ENCODE data around the gene BNC2.

Gene BNC2

DNA sequence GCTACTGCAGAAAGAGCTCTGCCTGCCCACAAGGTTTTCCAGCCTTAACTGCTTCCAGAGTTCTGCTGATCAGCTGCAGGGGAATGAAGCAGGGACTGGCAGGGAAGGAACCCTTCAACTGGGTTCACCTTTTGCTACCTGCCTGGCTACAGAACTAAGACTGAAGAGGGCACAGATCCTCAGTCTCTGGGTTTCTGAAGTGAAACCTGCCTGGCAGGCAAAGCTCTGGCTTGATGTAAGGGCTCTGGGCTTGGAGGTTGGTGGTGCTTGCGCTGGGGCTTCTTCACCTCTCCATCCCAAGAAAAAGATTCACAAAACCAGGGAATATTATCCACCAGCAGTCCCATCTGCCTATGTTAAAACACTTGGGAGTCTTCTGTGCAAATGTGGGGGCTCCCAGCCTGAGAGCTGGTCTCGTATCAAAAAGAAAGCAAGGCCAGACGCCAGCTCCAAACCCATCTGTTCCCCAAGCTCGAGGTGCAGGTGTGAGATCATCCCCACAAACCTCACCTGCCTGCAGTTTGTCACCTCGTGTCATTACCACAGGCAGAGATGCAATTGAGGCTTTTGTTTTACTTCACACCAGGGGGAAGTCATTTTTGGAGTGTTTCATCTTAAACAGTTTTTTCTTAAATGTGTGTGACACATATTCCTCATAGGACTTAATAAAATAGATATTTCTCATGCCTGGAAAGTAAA is 58.3 kb downstream of the BNC2 start:
- DNase-seq: no peak

DNA sequence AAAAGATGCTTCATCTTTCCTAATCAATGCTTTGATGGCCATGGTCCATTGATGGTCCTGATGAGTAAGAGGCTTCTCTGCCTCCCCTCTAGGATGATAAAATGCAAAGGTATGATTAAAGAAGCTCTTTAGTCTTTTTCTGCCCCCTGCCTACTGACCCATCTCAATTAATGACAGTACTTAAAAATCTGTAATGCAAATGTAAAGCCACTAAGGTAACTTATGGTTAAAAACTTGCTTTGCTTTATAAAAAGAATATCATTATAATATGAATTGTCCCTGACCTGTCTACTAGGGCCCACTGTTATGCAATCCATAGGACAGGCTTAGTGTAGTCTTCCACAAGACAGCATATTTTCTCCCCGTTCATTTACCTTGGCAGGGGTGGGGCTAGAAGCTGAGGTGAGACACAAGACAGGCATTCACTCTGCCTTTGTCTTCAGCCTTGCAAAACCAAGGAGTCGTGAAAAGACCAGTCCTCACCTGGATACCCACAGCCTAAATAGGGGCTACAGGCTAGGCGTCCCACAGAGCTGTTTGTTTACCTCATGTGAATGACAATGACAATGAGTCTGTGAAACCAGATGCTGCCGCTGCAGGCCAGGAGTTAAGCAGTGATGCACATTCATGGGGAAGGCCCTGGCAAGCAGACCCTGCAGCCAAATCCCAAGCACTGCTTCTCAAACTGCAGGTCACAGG is 60.4 kb downstream of the BNC2 start:
- DNase-seq: no peak

GRCh38 chr9:16806674-16807073 is 63.8 kb downstream of the BNC2 start:
- DNase-seq: no peak

- DNase-seq: no peak
Measured at GRCh38 chr9:16803648-16804047, 66.8 kb downstream of the BNC2 start.

DNA sequence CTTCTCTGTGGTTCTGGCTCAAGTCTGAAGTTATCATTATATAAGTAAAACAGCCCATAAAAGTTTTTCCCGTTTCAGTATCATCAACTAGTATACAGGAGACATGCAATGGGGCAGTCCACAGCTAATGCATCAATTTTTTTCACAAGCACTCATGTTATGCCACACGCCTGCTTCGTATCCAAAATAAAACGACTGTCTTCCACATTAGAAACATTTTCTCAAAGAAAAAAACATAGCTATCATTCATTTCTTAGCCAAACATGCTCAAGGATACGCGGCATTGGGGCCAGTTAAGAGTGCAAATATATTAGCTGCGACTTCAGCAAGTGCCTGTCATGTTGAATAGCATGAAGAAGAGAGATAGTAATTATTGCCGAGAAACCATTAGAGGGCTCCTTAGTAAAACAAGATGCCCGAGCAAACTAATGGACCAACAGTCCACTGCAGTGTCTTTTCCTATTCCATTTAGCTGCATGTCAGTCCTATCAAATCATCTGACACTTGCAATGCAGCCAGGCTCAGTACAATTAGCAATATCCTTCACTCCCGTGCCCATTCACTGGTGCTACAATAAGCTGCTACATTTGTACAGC is 68.5 kb downstream of the BNC2 start:
- DNase-seq: no peak

- no peak for DNase-seq
Measured at GRCh38 chr9:16796304-16796825, 74.1 kb downstream of the BNC2 start.

DNA sequence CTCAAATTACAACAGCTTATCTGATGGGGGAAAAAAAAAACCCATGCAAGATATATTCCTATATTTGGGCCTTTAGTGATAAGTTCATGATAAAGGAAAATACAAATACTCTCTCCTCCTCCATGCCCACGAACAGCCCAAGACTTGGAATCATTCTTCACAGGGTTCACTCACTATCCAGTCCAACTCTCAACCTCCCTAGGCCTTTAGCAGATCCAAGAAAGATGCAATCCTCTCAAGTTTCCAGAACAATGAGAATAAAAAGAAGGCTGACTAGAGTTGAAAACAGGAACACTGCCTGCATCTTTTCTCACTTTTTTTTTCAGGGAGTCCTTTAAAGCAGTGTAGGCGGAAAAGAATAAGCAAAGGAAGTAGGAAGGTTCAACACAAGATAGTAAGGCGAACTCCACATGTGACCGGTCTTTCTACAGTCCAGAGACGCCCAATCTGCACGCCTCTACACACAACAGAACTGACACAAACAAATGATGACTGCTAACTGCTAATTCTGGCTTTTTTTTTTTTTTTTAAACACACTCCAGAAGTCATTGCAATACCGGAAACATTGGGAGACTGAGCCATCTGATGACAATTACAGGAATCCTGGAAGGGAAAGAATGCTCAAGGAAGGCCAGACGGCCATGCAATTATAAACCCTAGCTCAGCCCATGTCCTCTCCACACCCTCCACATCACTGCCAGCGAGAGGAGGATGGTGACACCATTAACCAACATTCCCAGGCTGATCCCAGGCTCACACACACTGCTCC is 75.4 kb downstream of the BNC2 start:
- DNase-seq: no peak

- DNase-seq: no peak
Measured at GRCh38 chr9:16794103-16794502, 76.4 kb downstream of the BNC2 start.

GRCh38 chr9:16787724-16788123 is 82.7 kb downstream of the BNC2 start:
- DNase-seq: no peak

DNA sequence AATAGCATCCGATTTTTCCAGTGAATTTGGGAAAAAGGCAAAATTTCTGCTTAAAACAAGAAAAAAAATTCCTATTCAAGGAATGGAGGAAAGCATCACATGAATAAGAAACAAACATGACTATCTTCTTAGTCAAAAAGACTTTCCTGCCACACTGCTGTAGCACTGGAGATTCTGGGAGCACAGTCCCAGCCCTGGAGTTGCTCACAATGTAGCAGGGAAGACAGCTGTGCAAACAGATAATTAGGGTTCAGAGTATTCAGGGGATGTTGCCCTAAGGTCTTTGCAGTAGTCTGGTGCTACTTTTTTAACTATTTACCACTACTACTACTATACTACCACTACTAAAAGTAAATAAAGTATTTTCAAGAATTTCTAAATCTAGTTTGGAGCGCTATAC is 86.5 kb downstream of the BNC2 start:
- DNase-seq: no peak

DNA sequence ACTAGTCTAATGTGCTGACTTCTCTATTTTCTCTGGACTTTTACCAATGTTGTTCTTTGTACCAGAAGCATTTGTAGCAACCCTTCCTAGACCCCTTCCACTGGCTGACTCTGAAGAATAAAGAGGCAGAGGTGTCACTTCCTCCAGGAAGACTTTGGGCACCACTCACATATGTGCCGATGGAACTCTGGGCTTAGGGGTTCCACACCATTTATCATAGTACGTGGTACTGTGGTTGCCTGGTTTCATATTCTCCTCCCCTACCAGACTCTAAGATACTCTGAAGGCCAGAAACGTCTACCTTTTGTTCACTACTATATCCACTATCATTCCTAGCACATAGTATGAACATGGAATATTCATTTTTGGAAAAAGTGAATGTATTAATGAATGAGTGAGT is 88.0 kb downstream of the BNC2 start:
- DNase-seq: no peak

GRCh38 chr9:16775330-16775729 is 95.1 kb downstream of the BNC2 start:
- DNase-seq: no peak

GRCh38 chr9:16773617-16774016 is 96.9 kb downstream of the BNC2 start:
- DNase-seq: no peak

DNA sequence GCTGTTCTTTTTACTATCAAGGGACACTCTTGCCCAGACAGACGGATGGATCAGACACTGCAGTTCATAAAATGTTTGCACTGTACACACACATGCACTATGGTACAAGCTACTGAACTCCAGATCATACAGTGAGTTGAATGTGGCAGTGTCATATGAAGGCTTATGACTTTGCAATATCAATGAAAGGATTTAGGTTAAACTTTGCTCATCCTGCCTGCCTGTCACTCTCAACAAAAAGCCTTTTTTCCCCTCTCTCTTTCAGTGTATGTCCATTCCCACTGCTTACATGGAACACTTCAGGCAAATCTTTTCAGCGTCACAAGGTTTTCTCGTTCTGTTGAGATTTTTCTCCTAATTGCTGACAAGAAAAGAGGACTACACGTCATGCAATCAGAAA is 97.4 kb downstream of the BNC2 start:
- no peak for DNase-seq

DNA sequence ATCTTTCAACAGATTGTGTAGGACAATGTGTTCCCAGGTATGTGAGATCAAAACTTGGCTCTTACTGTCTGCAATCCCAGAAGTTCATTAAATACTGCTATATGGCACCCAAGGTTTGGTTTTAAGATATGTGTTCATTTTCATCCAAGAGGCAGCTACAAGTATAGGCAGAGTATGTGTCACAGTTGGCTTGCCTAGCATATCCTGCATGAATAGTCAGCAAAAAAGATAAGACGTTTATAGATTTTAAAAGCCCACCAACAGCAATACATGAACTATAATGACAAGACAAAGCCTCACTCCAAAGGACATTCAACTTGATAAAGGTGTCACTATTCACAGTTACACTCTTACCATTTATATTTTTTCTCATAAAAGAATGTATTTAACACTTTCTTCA is 99.1 kb downstream of the BNC2 start:
- no peak for DNase-seq

DNA sequence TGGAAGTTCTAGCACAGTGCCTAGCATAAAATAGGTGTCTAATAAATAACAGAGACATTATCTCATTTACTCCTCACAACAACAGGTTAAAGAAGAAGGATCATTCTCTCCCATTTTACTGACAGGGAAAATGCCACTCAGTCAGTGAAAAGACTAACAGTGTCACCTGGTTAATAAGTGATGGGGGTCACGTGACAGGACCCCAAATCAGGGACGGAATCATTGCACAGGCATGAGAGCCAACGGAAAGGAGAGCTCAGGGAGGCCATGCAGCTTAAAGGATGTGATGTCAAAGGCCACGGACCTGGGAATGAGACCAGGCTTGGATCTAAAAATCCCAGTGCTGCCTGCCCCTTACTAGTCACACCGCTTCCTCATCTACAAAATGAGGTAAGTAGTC is 101.2 kb downstream of the BNC2 start:
- DNase-seq: no peak

GRCh38 chr9:16768816-16769215 is 101.7 kb downstream of the BNC2 start:
- DNase-seq: no peak

DNA sequence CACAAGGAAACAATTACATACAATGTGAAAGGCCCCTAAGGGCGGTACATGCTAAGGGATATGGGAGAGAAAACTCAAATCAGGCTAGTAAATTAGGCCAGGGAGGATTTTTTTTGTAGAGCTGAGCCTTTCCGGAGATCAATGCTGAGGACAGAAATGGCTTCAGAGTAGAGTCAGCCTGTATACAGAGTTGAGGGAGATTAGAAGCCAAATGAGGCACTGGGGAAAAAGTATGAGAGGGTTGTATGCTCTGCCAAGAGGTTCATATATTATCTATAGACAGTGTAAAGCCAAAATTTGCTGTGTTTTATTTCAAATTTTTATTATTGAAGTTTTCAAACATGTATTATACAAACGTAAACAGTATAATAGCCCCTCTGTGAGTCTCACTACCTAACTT is 103.1 kb downstream of the BNC2 start:
- no peak for DNase-seq

DNA sequence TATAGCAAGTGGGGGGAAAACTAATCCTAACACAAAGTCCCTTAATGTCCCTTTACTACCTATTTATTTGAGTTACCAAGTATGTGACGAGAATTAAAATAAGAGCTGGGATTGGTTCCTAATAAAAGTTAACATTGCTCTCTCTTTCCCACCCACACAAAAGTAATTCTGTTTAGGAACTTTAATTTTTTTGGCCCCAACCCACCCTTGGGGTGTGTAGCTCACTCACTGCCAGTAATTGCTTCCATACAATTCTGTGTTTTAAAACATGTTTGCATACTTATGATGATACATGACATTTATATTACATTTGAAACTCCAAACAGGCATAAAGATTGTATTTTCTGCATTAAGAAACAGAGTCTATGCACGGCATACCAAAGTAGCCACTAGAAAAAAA is 106.5 kb downstream of the BNC2 start:
- DNase-seq: no peak

- DNase-seq: no peak
Measured at GRCh38 chr9:16755467-16756160, 114.9 kb downstream of the BNC2 start.

DNA sequence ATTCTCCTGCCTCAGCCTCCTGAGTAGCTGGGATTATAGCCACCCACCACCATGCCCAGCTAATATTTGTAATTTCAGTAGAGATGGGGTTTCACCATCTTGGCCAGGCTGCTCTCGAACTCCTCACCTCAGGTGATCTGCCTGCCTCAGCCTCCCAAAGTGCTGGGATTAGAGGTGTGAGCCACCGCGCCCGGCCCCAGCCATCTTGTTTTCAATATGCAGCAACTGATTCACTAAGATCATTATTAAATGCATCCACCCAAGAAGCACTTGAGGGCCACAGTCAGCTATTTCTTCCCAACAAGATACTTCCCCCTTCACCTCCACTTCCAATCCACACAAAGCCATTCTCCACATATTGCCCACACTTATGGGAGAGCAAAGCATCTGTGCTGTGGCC is 115.8 kb downstream of the BNC2 start:
- no peak for DNase-seq

DNA sequence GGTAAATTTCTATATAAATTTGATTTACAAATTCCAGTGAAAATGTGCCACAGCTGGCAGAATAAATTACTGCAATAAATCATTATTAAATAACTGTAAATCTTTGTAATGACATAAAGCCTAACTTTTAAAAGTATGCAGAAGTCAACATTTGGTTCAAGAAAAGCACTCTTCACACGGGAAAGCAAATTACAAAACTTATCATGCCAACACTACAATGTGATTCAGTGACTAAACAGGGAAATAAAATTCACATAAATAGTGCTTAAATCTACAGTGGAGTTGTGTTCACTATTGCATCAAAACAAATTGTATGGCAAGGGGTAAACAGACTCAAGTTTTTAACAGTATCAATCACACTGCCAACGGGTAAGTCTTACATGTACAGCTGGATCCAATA is 117.2 kb downstream of the BNC2 start:
- DNase-seq: no peak

DNA sequence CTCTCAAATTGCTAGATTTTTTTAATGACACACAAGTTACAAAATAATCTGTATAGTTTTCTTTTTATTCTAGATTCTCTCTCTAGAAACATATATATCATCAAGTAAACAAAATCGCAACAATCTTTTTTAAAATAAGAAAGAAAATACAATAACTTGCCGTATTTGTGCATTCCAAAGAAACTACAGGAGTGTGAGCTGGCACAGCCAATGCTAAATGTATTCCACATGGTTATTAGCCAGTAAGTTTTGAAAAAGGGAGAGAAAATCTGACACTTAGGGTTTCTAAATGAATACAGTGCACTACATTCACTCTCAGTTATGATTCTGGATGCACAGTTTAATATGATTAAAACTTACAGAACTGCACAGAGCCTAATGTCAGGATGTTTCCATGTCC is 117.9 kb downstream of the BNC2 start:
- no peak for DNase-seq

Data from inflammatory macrophage treated with lipopolysaccharide for 4 hours (primary cell).